IPS-18a (cell line): Measurements from ENCODE around the gene RFLNA.

Experiments used
- H3K27ac ChIP-seq: one replicate; pipeline ENCODE4 v1.5.1; 2013; ENCODE audit warnings: low read length
- H3K27me3 ChIP-seq: one replicate; pipeline ENCODE4 v1.6.1; 2013; ENCODE audit warnings: mild to moderate bottlenecking, low read length; ENCODE audit not compliant: control insufficient read depth, insufficient read depth
- H3K36me3 ChIP-seq: one replicate; pipeline ENCODE4 v1.6.1; 2013; ENCODE audit warnings: low read depth, low read length; ENCODE audit not compliant: control insufficient read depth
- H3K4me1 ChIP-seq: one replicate; pipeline ENCODE4 v1.6.1; 2013; ENCODE audit warnings: low read depth, low read length; ENCODE audit not compliant: control insufficient read depth
- H3K4me3 ChIP-seq: one replicate; pipeline ENCODE4 v1.5.1; 2013; ENCODE audit warnings: low read length
- H3K9ac ChIP-seq: one replicate; pipeline ENCODE4 v1.6.1; 2013; ENCODE audit warnings: mild to moderate bottlenecking, low read length, moderate library complexity
- H3K9me3 ChIP-seq: one replicate; pipeline ENCODE4 v1.6.1; 2013; ENCODE audit warnings: low read depth, low read length; ENCODE audit not compliant: control insufficient read depth

Gene RFLNA

GRCh38 chr12:124346425-124347168 lies 51.7 kb downstream of the RFLNA start:
- no peak overlapping the region for H3K4me3 ChIP-seq
- H3K4me1 ChIP-seq, result no peaks in the 10 kb centered on the region
- no peaks in the 10 kb centered on the region for H3K27me3 ChIP-seq
- no peaks in the 10 kb centered on the region for H3K9me3 ChIP-seq
- H3K27ac ChIP-seq, result no peak overlapping the region
- no peak overlapping the region for H3K9ac ChIP-seq
- peaks cover 60% of the 10 kb centered on the region for H3K36me3 ChIP-seq

- no peaks in the 10 kb centered on the region for H3K9me3 ChIP-seq
- no peaks in the 10 kb centered on the region for H3K27me3 ChIP-seq
- H3K36me3 ChIP-seq, result peaks cover 67% of the 10 kb centered on the region
- no peaks in the 10 kb centered on the region for H3K4me1 ChIP-seq
- no peak overlapping the region for H3K4me3 ChIP-seq
- no peak overlapping the region for H3K27ac ChIP-seq
- H3K9ac ChIP-seq, result no peak overlapping the region
Measured at GRCh38 chr12:124347335-124347734, 52.4 kb downstream of the RFLNA start.

- H3K9me3 ChIP-seq, result no peaks in the 10 kb centered on the region
- no peaks in the 10 kb centered on the region for H3K4me1 ChIP-seq
- no peaks in the 10 kb centered on the region for H3K27me3 ChIP-seq
- H3K27ac ChIP-seq, result no peak overlapping the region
- no peak overlapping the region for H3K9ac ChIP-seq
- no peak overlapping the region for H3K4me3 ChIP-seq
- H3K36me3 ChIP-seq, result peaks cover 65% of the 10 kb centered on the region
Measured at GRCh38 chr12:124347805-124348658, 53.1 kb downstream of the RFLNA start.

- Histone ChIP-seq H3K9ac (no peak overlapping the region), H3K4me3 (no peak overlapping the region), H3K4me1 (no peaks in the 10 kb centered on the region), H3K27me3 (no peaks in the 10 kb centered on the region), H3K27ac (no peak overlapping the region), H3K36me3 (peaks cover 62% of the 10 kb centered on the region), H3K9me3 (no peaks in the 10 kb centered on the region)
Measured at GRCh38 chr12:124348659-124349380, 53.9 kb downstream of the RFLNA start.

- H3K27me3 ChIP-seq, result no peaks in the 10 kb centered on the region
- H3K9me3 ChIP-seq, result no peaks in the 10 kb centered on the region
- no peak overlapping the region for H3K4me3 ChIP-seq
- no peak overlapping the region for H3K27ac ChIP-seq
- H3K9ac ChIP-seq, result no peak overlapping the region
- H3K4me1 ChIP-seq, result no peaks in the 10 kb centered on the region
- H3K36me3 ChIP-seq, result peaks cover 54% of the 10 kb centered on the region
Measured at GRCh38 chr12:124350491-124350890, 55.6 kb downstream of the RFLNA start.

- H3K27me3 ChIP-seq, result no peaks in the 10 kb centered on the region
- H3K27ac ChIP-seq, result no peak overlapping the region
- H3K4me3 ChIP-seq, result no peak overlapping the region
- no peaks in the 10 kb centered on the region for H3K4me1 ChIP-seq
- H3K9ac ChIP-seq, result no peak overlapping the region
- peaks cover 53% of the 10 kb centered on the region for H3K36me3 ChIP-seq
- H3K9me3 ChIP-seq, result no peaks in the 10 kb centered on the region
Measured at GRCh38 chr12:124351422-124351821, 56.5 kb downstream of the RFLNA start.

GRCh38 chr12:124352257-124352656 lies 57.4 kb downstream of the RFLNA start:
- no peak overlapping the region for H3K27ac ChIP-seq
- peaks cover 46% of the 10 kb centered on the region for H3K36me3 ChIP-seq
- no peaks in the 10 kb centered on the region for H3K4me1 ChIP-seq

GRCh38 chr12:124352839-124353238 lies 57.9 kb downstream of the RFLNA start:
- Histone ChIP-seq H3K36me3 (peaks cover 45% of the 10 kb centered on the region), H3K27ac (no peak overlapping the region), H3K4me1 (no peaks in the 10 kb centered on the region), H3K27me3 (no peaks in the 10 kb centered on the region), H3K9me3 (no peaks in the 10 kb centered on the region), H3K9ac (no peak overlapping the region), H3K4me3 (no peak overlapping the region)

More at GRCh38 chr12:124352257-124352656, 57.4 kb downstream of the RFLNA start:
- Histone ChIP-seq H3K4me3 (no peak overlapping the region), H3K27me3 (no peaks in the 10 kb centered on the region), H3K9me3 (no peaks in the 10 kb centered on the region), H3K9ac (no peak overlapping the region)

GRCh38 chr12:124354400-124354799 lies 59.5 kb downstream of the RFLNA start:
- Histone ChIP-seq H3K27me3 (no peaks in the 10 kb centered on the region), H3K4me3 (no peak overlapping the region), H3K4me1 (no peaks in the 10 kb centered on the region), H3K9me3 (no peaks in the 10 kb centered on the region), H3K27ac (no peak overlapping the region), H3K9ac (no peak overlapping the region), H3K36me3 (peaks cover 52% of the 10 kb centered on the region)

- no peak overlapping the region for H3K27ac ChIP-seq
- no peak overlapping the region for H3K4me3 ChIP-seq
- no peaks in the 10 kb centered on the region for H3K4me1 ChIP-seq
- peaks cover 39% of the 10 kb centered on the region for H3K36me3 ChIP-seq
- no peaks in the 10 kb centered on the region for H3K9me3 ChIP-seq
- no peak overlapping the region for H3K9ac ChIP-seq
- H3K27me3 ChIP-seq, result no peaks in the 10 kb centered on the region
Measured at GRCh38 chr12:124356221-124356620, 61.3 kb downstream of the RFLNA start.

GRCh38 chr12:124357616-124358015 lies 62.7 kb downstream of the RFLNA start:
- Histone ChIP-seq H3K27ac (no peak overlapping the region), H3K36me3 (peaks cover 31% of the 10 kb centered on the region), H3K4me3 (no peak overlapping the region), H3K4me1 (no peaks in the 10 kb centered on the region), H3K27me3 (no peaks in the 10 kb centered on the region), H3K9ac (no peak overlapping the region), H3K9me3 (no peaks in the 10 kb centered on the region)
